CD4-positive, alpha-beta T cell (primary cell): Measurements from ENCODE around the gene TBC1D19. TPM values are rescaled to one million over a fixed set of nuclear protein-coding genes. Genes with fewer than 3 reads are reported as not detected.

Source experiments
- ATAC-seq: fragments of 200-7000 bp; cut with Tn5 transposase; one replicate; pipeline ENCODE4 v1.10.0; 2022; ENCODE audit warnings: mild to moderate bottlenecking; ENCODE audit not compliant: poor library complexity
- CTCF ChIA-PET: fragments of 350-600 bp; sonication (Branson Sonifier 250); formaldehyde crosslinking; loops from one replicate; lab custom pipeline; 2021; ENCODE audit warnings: antibody characterized with exemption, inconsistent platforms; lab: Charles Lee
- POLR2A ChIA-PET: fragments of 350-600 bp; sonication (Branson Sonifier 250); formaldehyde crosslinking; loops from one replicate; lab custom pipeline; 2021; ENCODE audit warnings: antibody characterized with exemption, inconsistent platforms; lab: Charles Lee
- DNase-seq, 14 experiments: peaks; one replicate each; pipeline ENCODE4 v3.0.0-alpha.2; 2013 to 2020; ENCODE audit warnings: mixed read lengths in 2 of 14
- H3K27ac ChIP-seq, 2 donors: one replicate each; pipeline versions ENCODE4 v1.5.1 to v1.7.0; 2013; ENCODE audit warnings: low read length in 2 of 2, low read depth in 1 of 2, mild to moderate bottlenecking in 1 of 2
- H3K27me3 ChIP-seq, 2 experiments: 1 replicate in 1 of 2; 2 replicates in 1 of 2; pipeline versions ENCODE4 v1.6.1 to v1.7.0; 2013; ENCODE audit warnings: low read length in 2 of 2, control low read depth in 1 of 2, mild to moderate bottlenecking in 1 of 2, moderate library complexity in 1 of 2; ENCODE audit not compliant: insufficient read depth in 2 of 2, control insufficient read depth in 1 of 2
- H3K36me3 ChIP-seq: one replicate; pipeline ENCODE4 v1.6.1; 2013; ENCODE audit warnings: low read length, control low read depth; ENCODE audit not compliant: insufficient read depth
- H3K4me1 ChIP-seq: one replicate; pipeline ENCODE4 v1.6.1; 2013; ENCODE audit warnings: low read length, control low read depth; ENCODE audit not compliant: insufficient read depth
- H3K4me3 ChIP-seq: one replicate; pipeline ENCODE4 v1.5.1; 2013; ENCODE audit warnings: mild to moderate bottlenecking, low read length, moderate library complexity
- H3K9me3 ChIP-seq, 2 experiments: 1 replicate in 1 of 2; 2 replicates in 1 of 2; pipeline versions ENCODE4 v1.6.1 to v1.7.0; 2013; ENCODE audit warnings: low read length in 2 of 2, mild to moderate bottlenecking in 2 of 2, control low read depth in 1 of 2, moderate library complexity in 1 of 2; ENCODE audit not compliant: control insufficient read depth in 1 of 2, insufficient read depth in 1 of 2
- H3K27ac Mint-ChIP-seq: one replicate; pipeline ENCODE4 v1.8.0; 2020; ENCODE audit warnings: mixed read lengths
- H3K27me3 Mint-ChIP-seq: one replicate; pipeline ENCODE4 v1.8.0; 2021; ENCODE audit warnings: mixed read lengths
- H3K36me3 Mint-ChIP-seq: one replicate; pipeline ENCODE4 v1.8.0; 2021; ENCODE audit warnings: low read depth, mixed read lengths
- H3K4me1 Mint-ChIP-seq: one replicate; pipeline ENCODE4 v1.8.0; 2021; ENCODE audit warnings: low read depth, mixed read lengths
- H3K4me3 Mint-ChIP-seq: one replicate; pipeline ENCODE4 v1.8.0; 2020; ENCODE audit warnings: mild to moderate bottlenecking, mixed read lengths
- H3K9me3 Mint-ChIP-seq: one replicate; pipeline ENCODE4 v1.8.0; 2020; ENCODE audit warnings: mixed read lengths
- intact Hi-C, 2 experiments: fragments of 100-400 bp; cut with DNase I in 1 of 2; cut with micrococcal nuclease in 1 of 2; formaldehyde crosslinking; loops; one replicate each; pipeline versions ENCODE4 v1.15.1 to v1.9.0; 2023 to 2025; cut with DNase I, micrococcal nuclease
- total RNA-seq, 174 experiments: library from RNA in 2 of 174; stranded (reverse) in 2 of 174; gene quantifications; one replicate each; pipeline ENCODE4 v1.2.3 and lab custom pipeline; 2021 to 2026
- TF ChIP-seq, protein P1 (sequence below): fragments of 200-600 bp; IDR thresholded peaks from one replicate; pipeline ENCODE4 v1.8.0; 2022; ENCODE audit warnings: antibody characterized with exemption, mild to moderate bottlenecking

TBC1D19 gene
- total RNA-seq, 2 experiments from 2014 or later = 4.0 to 4.8 TPM

DNA sequence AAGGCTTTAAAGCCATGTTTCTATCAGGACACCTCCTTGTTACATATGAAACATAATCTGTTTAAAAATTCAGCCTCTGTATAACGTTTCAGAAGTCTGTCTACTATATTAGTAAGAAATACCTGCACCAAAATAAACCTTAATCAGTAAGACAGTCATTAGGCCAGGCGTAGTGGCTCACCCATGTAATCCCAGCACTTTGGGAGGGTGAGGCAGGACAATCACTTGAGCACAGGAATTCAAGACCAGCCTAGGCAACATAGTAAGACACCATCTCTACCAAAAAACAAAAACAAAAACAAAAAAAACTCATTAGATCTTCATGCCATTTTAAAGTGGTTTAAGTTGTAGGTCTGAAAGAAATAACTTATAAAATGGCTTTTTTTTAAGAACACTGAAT is 169.3 kb downstream of the TBC1D19 start:
- TF ChIP-seq, protein P1, sequence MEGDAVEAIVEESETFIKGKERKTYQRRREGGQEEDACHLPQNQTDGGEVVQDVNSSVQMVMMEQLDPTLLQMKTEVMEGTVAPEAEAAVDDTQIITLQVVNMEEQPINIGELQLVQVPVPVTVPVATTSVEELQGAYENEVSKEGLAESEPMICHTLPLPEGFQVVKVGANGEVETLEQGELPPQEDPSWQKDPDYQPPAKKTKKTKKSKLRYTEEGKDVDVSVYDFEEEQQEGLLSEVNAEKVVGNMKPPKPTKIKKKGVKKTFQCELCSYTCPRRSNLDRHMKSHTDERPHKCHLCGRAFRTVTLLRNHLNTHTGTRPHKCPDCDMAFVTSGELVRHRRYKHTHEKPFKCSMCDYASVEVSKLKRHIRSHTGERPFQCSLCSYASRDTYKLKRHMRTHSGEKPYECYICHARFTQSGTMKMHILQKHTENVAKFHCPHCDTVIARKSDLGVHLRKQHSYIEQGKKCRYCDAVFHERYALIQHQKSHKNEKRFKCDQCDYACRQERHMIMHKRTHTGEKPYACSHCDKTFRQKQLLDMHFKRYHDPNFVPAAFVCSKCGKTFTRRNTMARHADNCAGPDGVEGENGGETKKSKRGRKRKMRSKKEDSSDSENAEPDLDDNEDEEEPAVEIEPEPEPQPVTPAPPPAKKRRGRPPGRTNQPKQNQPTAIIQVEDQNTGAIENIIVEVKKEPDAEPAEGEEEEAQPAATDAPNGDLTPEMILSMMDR = no peak
- Mint-ChIP-seq H3K36me3 (peaks cover 52% of the 10 kb centered on the region), H3K9me3 (no peaks in the 10 kb centered on the region), H3K27ac (no peak overlapping the region), H3K4me3 (no peak overlapping the region), H3K4me1 (no peaks in the 10 kb centered on the region), H3K27me3 (no peaks in the 10 kb centered on the region)
- Histone ChIP-seq H3K27ac (no peak overlapping the region), H3K4me1 (no peaks in the 10 kb centered on the region), H3K36me3 (peaks cover 10% of the 10 kb centered on the region), H3K9me3 (no peaks in the 10 kb centered on the region), H3K4me3 (no peak overlapping the region), H3K27me3 (no peaks in the 10 kb centered on the region)
- intact Hi-C loops = no loop called here
- DNase-seq (no peak), ATAC-seq (no peak)
- POLR2A ChIA-PET = no interaction called here
- CTCF ChIA-PET = no interaction called here

DNA sequence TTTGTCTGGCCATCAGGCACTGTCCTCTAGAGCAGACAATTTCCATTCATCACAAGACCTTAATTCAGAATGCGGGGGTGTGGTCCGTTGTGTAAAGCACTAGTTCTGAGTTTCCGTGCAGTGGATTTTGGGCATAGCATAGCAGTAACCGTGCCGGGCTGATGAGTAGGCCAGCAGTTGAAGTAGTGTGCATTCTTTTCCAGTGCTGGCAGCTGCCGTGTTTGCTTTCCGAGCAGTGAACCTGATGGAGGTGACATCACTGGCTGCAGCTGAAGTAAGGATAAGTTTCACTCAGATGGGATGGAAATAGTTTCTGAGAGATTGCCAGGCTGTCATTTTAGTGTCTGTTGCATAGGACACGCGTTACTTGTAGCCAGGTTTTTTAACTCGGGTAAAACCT is 169.7 kb downstream of the TBC1D19 start:
- no peaks in the 10 kb centered on the region for H3K27me3 ChIP-seq
- Mint-ChIP-seq H3K9me3 (no peaks in the 10 kb centered on the region), H3K4me3 (no peak overlapping the region), H3K27me3 (no peaks in the 10 kb centered on the region), H3K27ac (no peak overlapping the region), H3K4me1 (no peaks in the 10 kb centered on the region), H3K36me3 (peaks cover 48% of the 10 kb centered on the region)
- H3K9me3 ChIP-seq = no peaks in the 10 kb centered on the region
- no peak for ATAC-seq
- H3K27ac ChIP-seq = no peak overlapping the region
- H3K4me3 ChIP-seq = no peak overlapping the region
- POLR2A ChIA-PET = no interaction called here
- CTCF ChIA-PET = no interaction called here
- intact Hi-C loops = no loop called here
- H3K36me3 ChIP-seq = peaks cover 5% of the 10 kb centered on the region
- TF ChIP-seq, protein P1 = no peak
- no peaks in the 10 kb centered on the region for H3K4me1 ChIP-seq
- no peak for DNase-seq

DNA sequence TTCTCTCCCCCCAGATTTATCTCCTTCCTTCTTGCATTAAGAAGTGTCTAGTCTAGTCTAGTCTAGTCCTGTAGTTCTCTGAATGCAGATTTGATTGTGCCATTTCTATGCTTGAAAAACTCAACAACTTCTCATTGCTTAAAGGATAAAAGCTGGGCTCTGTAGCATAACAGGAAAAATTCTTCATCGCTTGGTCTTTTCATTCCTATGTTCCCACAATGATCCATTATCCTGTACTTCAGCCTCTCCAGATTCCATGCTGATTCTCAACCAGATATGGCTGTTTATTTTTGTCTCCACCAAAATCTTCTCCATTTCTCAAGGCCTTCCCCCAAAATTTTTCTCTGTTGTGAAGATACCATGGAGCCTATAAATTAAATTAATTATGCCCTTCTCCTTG is 173.9 kb downstream of the TBC1D19 start:
- Histone ChIP-seq H3K4me3 (no peak overlapping the region), H3K4me1 (no peaks in the 10 kb centered on the region), H3K27me3 (no peaks in the 10 kb centered on the region), H3K9me3 (no peaks in the 10 kb centered on the region), H3K27ac (no peak overlapping the region), H3K36me3 (peaks cover 1% of the 10 kb centered on the region)
- ChIA-PET CTCF (no interaction called here), POLR2A (no interaction called here)
- Mint-ChIP-seq H3K4me1 (no peaks in the 10 kb centered on the region), H3K36me3 (peaks cover 31% of the 10 kb centered on the region), H3K4me3 (no peak overlapping the region), H3K9me3 (no peaks in the 10 kb centered on the region), H3K27me3 (no peaks in the 10 kb centered on the region), H3K27ac (no peak overlapping the region)
- TF ChIP-seq, protein P1 = no peak
- ATAC-seq = no peak
- intact Hi-C loops = no loop called here
- no peak for DNase-seq
